COLO829 (cell line): ENCODE measurements around the gene NUDT22.
A peak's percentile ranks its signal among the peaks of the same experiment; 100 is the strongest.
"Not testable (repeated sequence)": the region's sequence is repeated elsewhere in the genome, so short reads cannot be mapped to it uniquely, and the experiment has no call there.

Experiments
- DNase-seq: peaks from one replicate; pipeline ENCODE4 v3.0.0; 2012; ENCODE audit warnings: low spot score

The NUDT22 gene

GRCh38 chr11:64244107-64244506 lies 18.0 kb downstream of the NUDT22 start:
- DNase-seq, result no peak

GRCh38 chr11:64244966-64245365 lies 18.9 kb downstream of the NUDT22 start:
- no peak for DNase-seq

- no peak for DNase-seq
Observed at GRCh38 chr11:64245401-64245796, 19.3 kb downstream of the NUDT22 start.

GRCh38 chr11:64245797-64246620 lies 19.9 kb downstream of the NUDT22 start:
- DNase-seq, result no peak

GRCh38 chr11:64246621-64246870 lies 20.5 kb downstream of the NUDT22 start:
- not testable (repeated sequence) for DNase-seq

- peak; percentile 76 for DNase-seq
Observed at GRCh38 chr11:64246871-64247728, 21.0 kb downstream of the NUDT22 start, which contains the start of gene PPP1R14B. TSS of gene PPP1R14B (minus strand) at chr11:64246943. CDS start at chr11:64246673, 270 bp downstream.

- DNase-seq, result no peak
Observed at GRCh38 chr11:64247729-64248531, 21.9 kb downstream of the NUDT22 start.

- DNase-seq, result no peak
Observed at GRCh38 chr11:64248578-64248977, 22.5 kb downstream of the NUDT22 start.

GRCh38 chr11:64249038-64249437 lies 23.0 kb downstream of the NUDT22 start:
- DNase-seq, result no peak

- no peak for DNase-seq
Observed at GRCh38 chr11:64249563-64250414, 23.7 kb downstream of the NUDT22 start.

GRCh38 chr11:64250415-64251015 lies 24.4 kb downstream of the NUDT22 start:
- no peak for DNase-seq

GRCh38 chr11:64251016-64251752 lies 25.1 kb downstream of the NUDT22 start, which contains the start of gene PLCB3:
TSS of gene PLCB3 (plus strand) at chr11:64251530. CDS start at chr11:64251650, 120 bp downstream.
- peak; percentile 57 for DNase-seq

- DNase-seq, result no peak
Observed at GRCh38 chr11:64251753-64252002, 25.6 kb downstream of the NUDT22 start.

GRCh38 chr11:64252003-64252872 lies 26.2 kb downstream of the NUDT22 start:
- peak; percentile 58 for DNase-seq

- DNase-seq, result no peak
Observed at GRCh38 chr11:64253043-64253442, 27.0 kb downstream of the NUDT22 start.

GRCh38 chr11:64253481-64253880 lies 27.4 kb downstream of the NUDT22 start:
- DNase-seq, result no peak

GRCh38 chr11:64254326-64254725 lies 28.3 kb downstream of the NUDT22 start:
- DNase-seq, result no peak

GRCh38 chr11:64255135-64256128 lies 29.4 kb downstream of the NUDT22 start:
- no peak for DNase-seq
